Dedifferentiated amniotic fluid mesenchymal stem cell (primary cell): ENCODE results near the gene LHX3.

ENCODE experiments used
- DNase-seq: peaks from one replicate; pipeline ENCODE4 v3.0.0-alpha.2; 2016; ENCODE audit errors: extremely low spot score

Gene LHX3

GRCh38 chr9:136207616-136208015, 2.7 kb upstream of the LHX3 start:
- no peak for DNase-seq

- DNase-seq: no peak
Measured at GRCh38 chr9:136206602-136207275, 1.8 kb upstream of the LHX3 start.

- DNase-seq: no peak
Measured at GRCh38 chr9:136205707-136205992, 722 bp upstream of the LHX3 start.

GRCh38 chr9:136204145-136204805, 653 bp downstream of the LHX3 start:
- no peak for DNase-seq

- DNase-seq: no peak
Measured at GRCh38 chr9:136203408-136204144, 1.4 kb downstream of the LHX3 start.

GRCh38 chr9:136202454-136203407, 2.2 kb downstream of the LHX3 start:
- no peak for DNase-seq

- no peak for DNase-seq
Measured at GRCh38 chr9:136201609-136202453, 3.1 kb downstream of the LHX3 start.

- DNase-seq: no peak
Measured at GRCh38 chr9:136201174-136201573, 3.8 kb downstream of the LHX3 start.

- no peak for DNase-seq
Measured at GRCh38 chr9:136200424-136200823, 4.5 kb downstream of the LHX3 start.

GRCh38 chr9:136199391-136200288, 5.3 kb downstream of the LHX3 start:
- no peak for DNase-seq

GRCh38 chr9:136198605-136199083, 6.3 kb downstream of the LHX3 start:
- DNase-seq: no peak

- no peak for DNase-seq
Measured at GRCh38 chr9:136197930-136198604, 6.9 kb downstream of the LHX3 start.

- DNase-seq: no peak
Measured at GRCh38 chr9:136197084-136197875, 7.6 kb downstream of the LHX3 start.

GRCh38 chr9:136196404-136197083, 8.4 kb downstream of the LHX3 start:
- DNase-seq: no peak

GRCh38 chr9:136194540-136194939, 10.4 kb downstream of the LHX3 start:
- DNase-seq: no peak

GRCh38 chr9:136193891-136194279, 11.0 kb downstream of the LHX3 start:
- DNase-seq: no peak

GRCh38 chr9:136193127-136193890, 11.6 kb downstream of the LHX3 start:
- no peak for DNase-seq
